ENCODE results near the gene C6orf89. TPM values are rescaled to one million over a fixed set of nuclear protein-coding genes. Genes with fewer than 3 reads are reported as not detected.

C6orf89 gene
- polyA plus RNA-seq, 1 donor from 2014 or later: 24.6 TPM

DNA sequence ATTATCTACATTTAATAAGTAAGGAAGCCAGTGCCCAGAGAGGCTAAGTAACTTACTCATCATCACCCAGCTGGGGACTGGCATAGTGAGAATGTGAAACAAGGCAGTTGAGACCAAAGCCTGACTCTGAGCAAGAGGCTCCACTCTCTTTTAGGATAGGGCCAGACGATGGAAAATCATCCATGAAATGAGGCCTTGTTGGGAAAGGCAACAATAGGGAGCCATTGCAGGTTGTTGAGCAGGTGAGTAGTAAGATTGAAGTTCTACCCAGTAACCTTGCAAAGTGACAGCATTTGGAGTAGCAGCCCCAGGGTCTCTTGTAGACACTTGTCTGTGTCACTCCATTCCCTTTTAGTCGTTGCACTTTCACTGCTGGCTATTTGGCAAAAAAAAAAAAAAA is 44.0 kb upstream of the C6orf89 start:
- Histone ChIP-seq H2AFZ (ENCODE audit: low read depth, low read length) (no peak overlapping the region), H4K20me1 (ENCODE audit: insufficient read depth) (no peaks in the 10 kb centered on the region), H3K27ac (ENCODE audit: low read length) (no peak overlapping the region), H3K36me3 (ENCODE audit: insufficient read depth, low read length) (no peaks in the 10 kb centered on the region), H3K79me2 (replicated peaks; ENCODE audit: insufficient read depth, low read length) (no peaks in the 10 kb centered on the region), H3F3A (ENCODE audit: insufficient read depth, low read length, poor library complexity, severe bottlenecking) (no peaks in the 10 kb centered on the region), H3K9ac (ENCODE audit: low read length) (no peak overlapping the region), H3K9me3 (ENCODE audit: low read length) (no peaks in the 10 kb centered on the region), H3K4me3 (ENCODE audit: low read length) (no peak overlapping the region), H3K4me2 (ENCODE audit: low read length) (no peak overlapping the region), H3K27me3 (ENCODE audit: insufficient read depth, low read depth, low read length) (peaks cover 25% of the 10 kb centered on the region), H3K9me2 (ENCODE audit: insufficient read depth, low read length) (no peaks in the 10 kb centered on the region)
- TF ChIP-seq TAF1 (IDR thresholded peaks at IDR 0.05; ENCODE audit: low read depth) (no peak), EP300 (conservative IDR thresholded peaks at IDR 0.05; ENCODE audit: poor library complexity, severe bottlenecking) (no peak)
- TF ChIP-seq, protein P1, sequence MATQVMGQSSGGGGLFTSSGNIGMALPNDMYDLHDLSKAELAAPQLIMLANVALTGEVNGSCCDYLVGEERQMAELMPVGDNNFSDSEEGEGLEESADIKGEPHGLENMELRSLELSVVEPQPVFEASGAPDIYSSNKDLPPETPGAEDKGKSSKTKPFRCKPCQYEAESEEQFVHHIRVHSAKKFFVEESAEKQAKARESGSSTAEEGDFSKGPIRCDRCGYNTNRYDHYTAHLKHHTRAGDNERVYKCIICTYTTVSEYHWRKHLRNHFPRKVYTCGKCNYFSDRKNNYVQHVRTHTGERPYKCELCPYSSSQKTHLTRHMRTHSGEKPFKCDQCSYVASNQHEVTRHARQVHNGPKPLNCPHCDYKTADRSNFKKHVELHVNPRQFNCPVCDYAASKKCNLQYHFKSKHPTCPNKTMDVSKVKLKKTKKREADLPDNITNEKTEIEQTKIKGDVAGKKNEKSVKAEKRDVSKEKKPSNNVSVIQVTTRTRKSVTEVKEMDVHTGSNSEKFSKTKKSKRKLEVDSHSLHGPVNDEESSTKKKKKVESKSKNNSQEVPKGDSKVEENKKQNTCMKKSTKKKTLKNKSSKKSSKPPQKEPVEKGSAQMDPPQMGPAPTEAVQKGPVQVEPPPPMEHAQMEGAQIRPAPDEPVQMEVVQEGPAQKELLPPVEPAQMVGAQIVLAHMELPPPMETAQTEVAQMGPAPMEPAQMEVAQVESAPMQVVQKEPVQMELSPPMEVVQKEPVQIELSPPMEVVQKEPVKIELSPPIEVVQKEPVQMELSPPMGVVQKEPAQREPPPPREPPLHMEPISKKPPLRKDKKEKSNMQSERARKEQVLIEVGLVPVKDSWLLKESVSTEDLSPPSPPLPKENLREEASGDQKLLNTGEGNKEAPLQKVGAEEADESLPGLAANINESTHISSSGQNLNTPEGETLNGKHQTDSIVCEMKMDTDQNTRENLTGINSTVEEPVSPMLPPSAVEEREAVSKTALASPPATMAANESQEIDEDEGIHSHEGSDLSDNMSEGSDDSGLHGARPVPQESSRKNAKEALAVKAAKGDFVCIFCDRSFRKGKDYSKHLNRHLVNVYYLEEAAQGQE (IDR thresholded peaks at IDR 0.05; ENCODE audit: borderline replicate concordance): no peak

DNA sequence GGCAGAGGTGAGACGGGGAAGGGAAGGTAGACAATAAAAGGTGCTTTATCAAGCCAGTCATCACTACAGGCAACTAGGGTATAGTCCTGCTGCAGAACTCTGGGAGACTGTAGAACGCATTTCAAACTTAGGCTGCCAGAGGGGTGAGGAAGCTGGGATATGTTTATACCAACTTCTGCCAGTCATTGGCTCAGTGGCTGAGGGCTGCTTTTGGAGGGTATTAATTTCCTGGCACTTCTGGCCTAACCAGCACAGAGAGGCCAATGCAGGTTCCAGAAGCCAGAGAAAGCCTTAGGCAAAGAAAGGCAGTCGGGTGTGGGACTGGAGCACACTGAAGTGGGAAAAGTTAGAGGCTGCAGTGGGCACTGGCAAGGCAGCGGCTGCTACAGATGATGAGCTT is 42.6 kb upstream of the C6orf89 start:
- TF ChIP-seq, protein P2, sequence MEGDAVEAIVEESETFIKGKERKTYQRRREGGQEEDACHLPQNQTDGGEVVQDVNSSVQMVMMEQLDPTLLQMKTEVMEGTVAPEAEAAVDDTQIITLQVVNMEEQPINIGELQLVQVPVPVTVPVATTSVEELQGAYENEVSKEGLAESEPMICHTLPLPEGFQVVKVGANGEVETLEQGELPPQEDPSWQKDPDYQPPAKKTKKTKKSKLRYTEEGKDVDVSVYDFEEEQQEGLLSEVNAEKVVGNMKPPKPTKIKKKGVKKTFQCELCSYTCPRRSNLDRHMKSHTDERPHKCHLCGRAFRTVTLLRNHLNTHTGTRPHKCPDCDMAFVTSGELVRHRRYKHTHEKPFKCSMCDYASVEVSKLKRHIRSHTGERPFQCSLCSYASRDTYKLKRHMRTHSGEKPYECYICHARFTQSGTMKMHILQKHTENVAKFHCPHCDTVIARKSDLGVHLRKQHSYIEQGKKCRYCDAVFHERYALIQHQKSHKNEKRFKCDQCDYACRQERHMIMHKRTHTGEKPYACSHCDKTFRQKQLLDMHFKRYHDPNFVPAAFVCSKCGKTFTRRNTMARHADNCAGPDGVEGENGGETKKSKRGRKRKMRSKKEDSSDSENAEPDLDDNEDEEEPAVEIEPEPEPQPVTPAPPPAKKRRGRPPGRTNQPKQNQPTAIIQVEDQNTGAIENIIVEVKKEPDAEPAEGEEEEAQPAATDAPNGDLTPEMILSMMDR (IDR thresholded peaks at IDR 0.05; ENCODE audit: poor library complexity, severe bottlenecking): no peak
- TF ChIP-seq TAF1 (IDR thresholded peaks at IDR 0.05; ENCODE audit: low read depth) (no peak), EZH2 (IDR thresholded peaks at IDR 0.05; ENCODE audit: borderline replicate concordance, insufficient read depth, low read length, poor library complexity, severe bottlenecking) (no peak), EP300 (conservative IDR thresholded peaks at IDR 0.05; ENCODE audit: poor library complexity, severe bottlenecking) (no peak), SMC3 (conservative IDR thresholded peaks at IDR 0.05; ENCODE audit: poor library complexity) (no peak), POLR2AphosphoS5 (IDR thresholded peaks at IDR 0.05) (no peak), RAD21 (conservative IDR thresholded peaks at IDR 0.05) (no peak), MXI1 (conservative IDR thresholded peaks at IDR 0.05; ENCODE audit: poor library complexity, severe bottlenecking) (no peak)
- TF ChIP-seq, protein P1 (IDR thresholded peaks at IDR 0.05; ENCODE audit: borderline replicate concordance): no peak
- Histone ChIP-seq H3K9ac (ENCODE audit: low read length) (no peak overlapping the region), H4K20me1 (ENCODE audit: insufficient read depth) (no peaks in the 10 kb centered on the region), H3F3A (ENCODE audit: insufficient read depth, low read length, poor library complexity, severe bottlenecking) (no peaks in the 10 kb centered on the region), H3K4me2 (ENCODE audit: low read length) (no peak overlapping the region), H3K79me2 (replicated peaks; ENCODE audit: insufficient read depth, low read length) (no peaks in the 10 kb centered on the region), H3K27ac (ENCODE audit: low read length) (no peak overlapping the region), H3K9me2 (ENCODE audit: insufficient read depth, low read length) (no peaks in the 10 kb centered on the region), H3K36me3 (ENCODE audit: insufficient read depth, low read length) (no peaks in the 10 kb centered on the region), H2AFZ (ENCODE audit: low read depth, low read length) (no peak overlapping the region), H3K27me3 (ENCODE audit: insufficient read depth, low read depth, low read length) (peaks cover 23% of the 10 kb centered on the region), H3K4me3 (ENCODE audit: low read length) (no peak overlapping the region), H3K9me3 (ENCODE audit: low read length) (no peaks in the 10 kb centered on the region)

All from neural cell (in vitro differentiated cells).